NB4 (cell line): ENCODE measurements around the gene MYO1D.
A peak's percentile ranks its signal among the peaks of the same experiment; 100 is the strongest.

Experiments used
- DNase-seq: peaks from one replicate; pipeline ENCODE4 v3.0.0; 2010; ENCODE audit warnings: low read depth
- H3K4me3 ChIP-seq: one replicate; pipeline ENCODE4 v1.5.1; 2011; ENCODE audit warnings: mild to moderate bottlenecking, low read depth, low read length, moderate library complexity
- MYC ChIP-seq: IDR thresholded peaks from 2 replicates; pipeline ENCODE4 v1.6.1; 2011; ENCODE audit warnings: low read depth, low read length
- POLR2A ChIP-seq: IDR thresholded peaks from 2 replicates; pipeline ENCODE4 v1.6.1; 2011; ENCODE audit warnings: mild to moderate bottlenecking; ENCODE audit not compliant: insufficient read length; ENCODE audit errors: extremely low read depth
- TF ChIP-seq, protein P1 (sequence below): IDR thresholded peaks from one replicate; pipeline ENCODE4 v1.5.1; 2012; ENCODE audit warnings: low read depth, low read length
- TF ChIP-seq, protein P2 (sequence below): IDR thresholded peaks from 2 replicates; pipeline ENCODE4 v1.6.1; 2011; ENCODE audit warnings: low read depth, low read length

The MYO1D gene

GRCh38 chr17:32520737-32521404 is 356.1 kb downstream of the MYO1D start:
- no peak for DNase-seq
- TF ChIP-seq POLR2A, result no peak
- no peak for TF ChIP-seq MYC
- TF ChIP-seq, protein P1, sequence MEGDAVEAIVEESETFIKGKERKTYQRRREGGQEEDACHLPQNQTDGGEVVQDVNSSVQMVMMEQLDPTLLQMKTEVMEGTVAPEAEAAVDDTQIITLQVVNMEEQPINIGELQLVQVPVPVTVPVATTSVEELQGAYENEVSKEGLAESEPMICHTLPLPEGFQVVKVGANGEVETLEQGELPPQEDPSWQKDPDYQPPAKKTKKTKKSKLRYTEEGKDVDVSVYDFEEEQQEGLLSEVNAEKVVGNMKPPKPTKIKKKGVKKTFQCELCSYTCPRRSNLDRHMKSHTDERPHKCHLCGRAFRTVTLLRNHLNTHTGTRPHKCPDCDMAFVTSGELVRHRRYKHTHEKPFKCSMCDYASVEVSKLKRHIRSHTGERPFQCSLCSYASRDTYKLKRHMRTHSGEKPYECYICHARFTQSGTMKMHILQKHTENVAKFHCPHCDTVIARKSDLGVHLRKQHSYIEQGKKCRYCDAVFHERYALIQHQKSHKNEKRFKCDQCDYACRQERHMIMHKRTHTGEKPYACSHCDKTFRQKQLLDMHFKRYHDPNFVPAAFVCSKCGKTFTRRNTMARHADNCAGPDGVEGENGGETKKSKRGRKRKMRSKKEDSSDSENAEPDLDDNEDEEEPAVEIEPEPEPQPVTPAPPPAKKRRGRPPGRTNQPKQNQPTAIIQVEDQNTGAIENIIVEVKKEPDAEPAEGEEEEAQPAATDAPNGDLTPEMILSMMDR, result no peak
- TF ChIP-seq, protein P2, sequence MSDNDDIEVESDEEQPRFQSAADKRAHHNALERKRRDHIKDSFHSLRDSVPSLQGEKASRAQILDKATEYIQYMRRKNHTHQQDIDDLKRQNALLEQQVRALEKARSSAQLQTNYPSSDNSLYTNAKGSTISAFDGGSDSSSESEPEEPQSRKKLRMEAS, result no peak
- H3K4me3 ChIP-seq, result no peak overlapping the region

- no peak overlapping the region for H3K4me3 ChIP-seq
- TF ChIP-seq, protein P2, result no peak
- TF ChIP-seq, protein P1, result no peak
- no peak for TF ChIP-seq MYC
- TF ChIP-seq POLR2A, result no peak
- no peak for DNase-seq
Observed at GRCh38 chr17:32520104-32520701, 356.7 kb downstream of the MYO1D start.

DNA sequence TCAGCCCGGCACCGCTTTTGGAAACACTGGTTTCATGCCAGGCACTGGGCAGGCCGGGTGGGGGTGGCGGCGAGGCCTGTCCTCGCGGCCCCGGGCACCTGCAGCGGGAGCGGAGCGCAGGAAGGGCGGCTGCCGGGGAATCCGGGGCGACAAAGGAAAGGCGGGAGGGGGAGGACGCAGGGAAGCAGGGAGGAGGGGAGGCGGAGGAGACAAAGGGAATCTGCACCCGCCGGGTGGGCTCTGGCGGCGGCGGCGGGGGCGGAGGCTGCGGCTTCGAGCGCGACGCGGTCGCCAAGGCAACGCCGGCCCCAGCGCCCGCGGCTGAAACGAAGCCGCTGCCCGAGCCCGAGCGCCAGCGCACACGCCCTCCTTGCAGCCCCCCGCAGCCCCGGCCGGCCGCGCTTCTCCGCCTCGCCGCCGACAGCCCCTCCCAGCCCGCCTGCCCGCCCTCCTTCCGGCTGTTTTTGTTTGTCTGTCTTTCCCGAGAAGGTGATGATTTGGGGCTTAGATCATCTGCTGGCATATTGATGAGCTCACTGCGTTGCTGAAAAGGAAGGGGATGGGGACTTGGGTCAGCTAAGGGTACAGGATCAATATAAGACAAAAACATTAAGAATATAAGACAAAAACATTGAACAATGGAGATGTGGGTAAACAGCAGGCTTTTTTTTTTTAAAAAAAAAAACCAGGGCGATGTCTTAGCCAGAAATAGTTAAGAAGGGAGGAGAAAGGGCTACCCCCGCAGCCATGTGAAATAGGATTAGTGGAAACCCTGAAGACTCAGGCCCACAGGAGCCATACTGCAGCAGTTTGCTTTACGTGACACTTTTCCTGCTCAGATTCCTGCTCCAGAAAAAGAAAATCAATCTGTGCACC is 357.5 kb downstream of the MYO1D start:
- DNase-seq, result peak; percentile 71
- H3K4me3 ChIP-seq, result peak overlapping the region; percentile 30
- TF ChIP-seq, protein P1, result no peak
- no peak for TF ChIP-seq MYC
- TF ChIP-seq POLR2A, result no peak
- TF ChIP-seq, protein P2, result no peak

- no peak for DNase-seq
- TF ChIP-seq, protein P1, result no peak
- TF ChIP-seq, protein P2, result no peak
- TF ChIP-seq POLR2A (no peak), MYC (no peak)
- H3K4me3 ChIP-seq, result no peak overlapping the region
Observed at GRCh38 chr17:32518646-32519227, 358.2 kb downstream of the MYO1D start.

DNA sequence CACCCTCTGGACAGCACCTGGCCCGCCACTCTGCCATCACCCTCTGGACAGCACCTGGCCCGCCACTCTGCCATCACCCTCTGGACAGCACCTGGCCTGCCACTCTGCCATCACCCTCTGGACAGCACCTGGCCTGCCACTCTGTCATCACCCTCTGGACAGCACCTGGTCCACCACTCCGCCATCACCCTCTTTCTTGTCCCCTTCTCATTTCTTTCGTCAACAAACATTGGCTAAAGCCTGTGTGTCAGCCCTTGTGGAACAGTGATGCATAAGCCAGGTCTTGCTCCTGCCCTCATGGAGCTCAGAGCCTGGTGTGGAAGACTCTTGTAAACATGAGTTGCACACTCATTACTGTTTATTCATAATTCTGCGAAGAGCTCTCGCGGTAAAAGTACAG is 358.9 kb downstream of the MYO1D start:
- DNase-seq, result no peak
- H3K4me3 ChIP-seq, result no peak overlapping the region
- TF ChIP-seq MYC (no peak), POLR2A (no peak)
- TF ChIP-seq, protein P2, result no peak
- TF ChIP-seq, protein P1, result no peak
